ENCODE measurements around the gene ZSCAN22.

DNA sequence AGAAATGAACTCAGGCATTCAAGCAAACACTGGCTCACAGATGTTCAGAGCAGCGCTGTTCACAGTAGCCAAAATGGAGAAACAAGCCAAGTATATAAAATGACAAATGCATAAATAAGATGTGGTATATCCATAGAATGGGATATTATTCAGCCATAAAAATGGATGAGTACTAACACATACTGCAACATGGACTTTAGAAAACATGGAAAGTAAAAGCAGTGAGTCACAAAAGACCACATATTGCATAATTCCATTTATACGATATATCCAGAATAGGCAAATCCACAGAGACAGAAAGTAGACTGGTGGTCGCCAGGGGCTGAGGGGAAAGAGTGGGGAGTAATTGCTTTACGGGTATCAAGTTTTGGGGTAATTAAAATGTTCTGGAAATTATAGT is 47.4 kb downstream of the ZSCAN22 start:
- TF ChIP-seq POLR2A (IDR thresholded peaks at IDR 0.05; ENCODE audit: low read length) (no peak), GATA1 (IDR thresholded peaks at IDR 0.05; ENCODE audit: low read depth, low read length) (no peak)

All from erythroblast (primary cell).